ENCODE data around the gene C3orf20.
A peak's percentile ranks its signal among the peaks of the same experiment; 100 is the strongest.

The C3orf20 gene

GRCh38 chr3:14674841-14675240 lies at the start of gene C3orf20:
C3orf20 (plus strand) TSS chr3:14675141; CDS start chr3:14682714, 7,573 bp downstream.
- DNase-seq = no peak

GRCh38 chr3:14625443-14625842 lies 49.5 kb upstream of the C3orf20 start:
- DNase-seq = no peak

- no peak for DNase-seq
These were observed 47.1 kb upstream of the C3orf20 start for GRCh38 chr3:14627815-14628214.

GRCh38 chr3:14628406-14628805 lies 46.5 kb upstream of the C3orf20 start:
- no peak for DNase-seq

- no peak for DNase-seq
These were observed 44.4 kb upstream of the C3orf20 start for GRCh38 chr3:14630404-14631100.

- no peak for DNase-seq
These were observed 43.8 kb upstream of the C3orf20 start for GRCh38 chr3:14631101-14631497.

GRCh38 chr3:14631687-14632441 lies 43.1 kb upstream of the C3orf20 start:
- no peak for DNase-seq

GRCh38 chr3:14632442-14632930 lies 42.5 kb upstream of the C3orf20 start:
- DNase-seq = no peak

- no peak for DNase-seq
These were observed 41.5 kb upstream of the C3orf20 start for GRCh38 chr3:14633417-14633816.

- DNase-seq = peak in 1 of 2 experiments; percentile 54
These were observed 41.0 kb upstream of the C3orf20 start for GRCh38 chr3:14633819-14634424.

GRCh38 chr3:14634763-14635400 lies 40.1 kb upstream of the C3orf20 start:
- DNase-seq = no peak

- no peak for DNase-seq
These were observed 38.3 kb upstream of the C3orf20 start for GRCh38 chr3:14636496-14637087.

- DNase-seq = no peak
These were observed 34.8 kb upstream of the C3orf20 start for GRCh38 chr3:14640157-14640562.

- DNase-seq = no peak
These were observed 34.2 kb upstream of the C3orf20 start for GRCh38 chr3:14640734-14641133.

GRCh38 chr3:14641346-14641745 lies 33.6 kb upstream of the C3orf20 start:
- DNase-seq = no peak

GRCh38 chr3:14645453-14645852 lies 29.5 kb upstream of the C3orf20 start:
- DNase-seq = no peak

- DNase-seq = no peak
These were observed 28.8 kb upstream of the C3orf20 start for GRCh38 chr3:14646131-14646573.

GRCh38 chr3:14646589-14647413 lies 28.1 kb upstream of the C3orf20 start:
- DNase-seq = peak in 1 of 2 experiments; percentile 11

GRCh38 chr3:14647976-14648955 lies 26.7 kb upstream of the C3orf20 start:
- DNase-seq = no peak

GRCh38 chr3:14649466-14649865 lies 25.5 kb upstream of the C3orf20 start:
- DNase-seq = no peak

GRCh38 chr3:14650193-14650592 lies 24.7 kb upstream of the C3orf20 start:
- DNase-seq = no peak
